HG03135 (cell line): Measurements from ENCODE around the gene LILRB3.

Experiments
- ATAC-seq: cut with Tn5 transposase; IDR thresholded peaks from one replicate; pipeline ENCODE4 v1.9.1; 2021; ENCODE audit warnings: mild to moderate bottlenecking, moderate library complexity; ENCODE audit not compliant: unreplicated experiment

LILRB3 gene

GRCh38 chr19:54169149-54169740, 53.6 kb downstream of the LILRB3 start:
- ATAC-seq = no peak

GRCh38 chr19:54168174-54168917, 54.5 kb downstream of the LILRB3 start:
- ATAC-seq = peak; percentile 58
